GM12874 (cell line): ENCODE data around the gene FAM83D.

Experiments
- TF ChIP-seq, protein P1 (sequence below): IDR thresholded peaks from 2 replicates; pipeline ENCODE4 v1.5.1; 2011; ENCODE audit warnings: low read depth, mild to moderate bottlenecking, control low read depth, low read length, moderate library complexity; ENCODE audit not compliant: insufficient read depth

Gene FAM83D

DNA sequence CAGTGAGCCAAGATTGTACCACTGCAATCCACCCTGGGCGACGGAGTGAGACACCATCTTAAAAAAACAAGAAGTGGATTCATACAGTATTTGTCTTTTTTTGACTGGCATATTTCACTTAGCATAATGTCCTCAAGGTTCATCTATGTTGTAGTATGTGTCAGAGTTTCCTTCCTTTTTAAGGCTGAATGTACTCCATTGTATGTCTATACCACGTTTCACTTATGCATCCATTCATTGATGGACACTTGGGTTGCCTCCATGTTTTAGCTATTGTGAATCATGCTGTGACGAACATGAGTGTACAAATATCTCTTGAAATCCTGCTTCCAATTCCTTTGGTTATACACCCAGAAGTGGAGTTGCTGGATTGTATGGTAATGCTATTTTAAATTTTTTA lies 28.9 kb upstream of the FAM83D start:
- TF ChIP-seq, protein P1, sequence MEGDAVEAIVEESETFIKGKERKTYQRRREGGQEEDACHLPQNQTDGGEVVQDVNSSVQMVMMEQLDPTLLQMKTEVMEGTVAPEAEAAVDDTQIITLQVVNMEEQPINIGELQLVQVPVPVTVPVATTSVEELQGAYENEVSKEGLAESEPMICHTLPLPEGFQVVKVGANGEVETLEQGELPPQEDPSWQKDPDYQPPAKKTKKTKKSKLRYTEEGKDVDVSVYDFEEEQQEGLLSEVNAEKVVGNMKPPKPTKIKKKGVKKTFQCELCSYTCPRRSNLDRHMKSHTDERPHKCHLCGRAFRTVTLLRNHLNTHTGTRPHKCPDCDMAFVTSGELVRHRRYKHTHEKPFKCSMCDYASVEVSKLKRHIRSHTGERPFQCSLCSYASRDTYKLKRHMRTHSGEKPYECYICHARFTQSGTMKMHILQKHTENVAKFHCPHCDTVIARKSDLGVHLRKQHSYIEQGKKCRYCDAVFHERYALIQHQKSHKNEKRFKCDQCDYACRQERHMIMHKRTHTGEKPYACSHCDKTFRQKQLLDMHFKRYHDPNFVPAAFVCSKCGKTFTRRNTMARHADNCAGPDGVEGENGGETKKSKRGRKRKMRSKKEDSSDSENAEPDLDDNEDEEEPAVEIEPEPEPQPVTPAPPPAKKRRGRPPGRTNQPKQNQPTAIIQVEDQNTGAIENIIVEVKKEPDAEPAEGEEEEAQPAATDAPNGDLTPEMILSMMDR, result no peak

DNA sequence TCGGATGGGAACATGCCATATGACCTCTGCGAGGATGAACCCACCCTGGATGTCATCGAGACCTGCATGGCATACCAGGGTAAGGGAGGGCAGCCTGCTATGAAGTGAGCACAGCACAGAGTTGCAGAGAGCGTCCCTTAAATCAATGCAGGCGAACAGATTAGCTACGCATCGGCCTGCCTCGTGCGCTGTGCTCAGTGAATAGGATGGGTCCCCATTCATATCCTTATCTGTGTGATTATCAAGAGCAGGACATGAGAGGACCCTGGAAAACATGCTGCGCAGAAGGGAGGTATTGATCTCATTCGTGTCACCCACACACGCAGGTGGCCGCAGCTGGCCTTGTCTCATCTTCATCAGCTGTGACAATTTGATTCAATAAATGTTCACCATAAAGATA lies 25.6 kb upstream of the FAM83D start:
- TF ChIP-seq, protein P1, result no peak

DNA sequence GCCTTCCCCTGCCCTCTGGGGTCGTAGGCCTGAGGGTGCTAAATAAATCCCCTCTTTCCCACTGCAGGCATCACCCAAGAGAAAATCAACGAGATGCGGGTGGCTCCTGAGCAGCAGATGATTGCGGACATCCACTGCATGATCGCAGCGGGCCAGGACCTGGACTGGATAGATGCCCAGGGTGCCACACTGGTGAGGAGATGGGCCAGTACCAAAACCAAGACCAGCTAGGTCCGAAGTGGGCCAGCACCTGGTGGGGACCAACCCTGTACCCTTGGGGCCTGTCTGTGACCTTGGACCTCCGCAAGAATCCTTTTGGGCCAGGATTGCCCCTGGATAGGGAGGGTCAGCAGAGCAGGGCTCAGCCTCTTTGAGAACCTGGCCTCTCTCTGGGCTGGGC lies 23.6 kb upstream of the FAM83D start:
- TF ChIP-seq, protein P1, result no peak

DNA sequence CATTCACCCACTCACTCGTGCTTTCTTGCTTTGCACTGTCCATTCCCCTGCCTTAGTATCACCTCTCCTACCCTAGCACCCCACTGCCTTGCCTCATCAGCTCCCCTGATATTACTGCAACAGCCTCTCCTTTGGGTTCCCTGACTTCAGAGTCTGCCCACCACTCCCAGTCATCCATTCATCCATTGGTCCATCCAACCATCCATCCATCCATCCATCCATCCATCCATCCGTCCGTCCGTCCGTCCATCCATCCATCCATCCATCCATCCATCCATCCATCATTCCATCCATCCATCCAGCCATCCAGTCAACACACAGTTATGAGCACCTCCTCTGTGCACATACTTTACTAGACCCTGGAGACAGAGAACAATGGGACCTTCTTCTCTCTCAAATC lies 22.9 kb upstream of the FAM83D start:
- TF ChIP-seq, protein P1, result no peak

DNA sequence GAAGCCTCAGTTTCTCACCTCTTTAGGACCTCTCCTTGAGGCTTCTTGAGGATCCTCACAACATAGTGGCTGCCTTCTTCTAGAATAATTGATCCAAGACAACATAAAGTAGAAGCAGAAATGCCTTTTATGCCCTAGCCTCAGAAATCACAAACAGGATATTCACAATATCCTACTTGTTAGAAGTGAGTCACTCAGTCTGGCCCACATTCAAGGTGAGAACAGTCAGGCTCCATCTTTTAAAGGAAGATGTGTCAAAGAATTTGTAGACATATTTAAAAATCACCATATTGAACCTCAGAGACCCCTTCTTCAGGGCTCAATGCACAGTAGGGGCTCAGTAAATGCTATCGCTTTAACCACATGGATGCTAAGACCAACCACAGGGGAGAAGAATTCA lies 20.8 kb upstream of the FAM83D start:
- TF ChIP-seq, protein P1, result no peak

DNA sequence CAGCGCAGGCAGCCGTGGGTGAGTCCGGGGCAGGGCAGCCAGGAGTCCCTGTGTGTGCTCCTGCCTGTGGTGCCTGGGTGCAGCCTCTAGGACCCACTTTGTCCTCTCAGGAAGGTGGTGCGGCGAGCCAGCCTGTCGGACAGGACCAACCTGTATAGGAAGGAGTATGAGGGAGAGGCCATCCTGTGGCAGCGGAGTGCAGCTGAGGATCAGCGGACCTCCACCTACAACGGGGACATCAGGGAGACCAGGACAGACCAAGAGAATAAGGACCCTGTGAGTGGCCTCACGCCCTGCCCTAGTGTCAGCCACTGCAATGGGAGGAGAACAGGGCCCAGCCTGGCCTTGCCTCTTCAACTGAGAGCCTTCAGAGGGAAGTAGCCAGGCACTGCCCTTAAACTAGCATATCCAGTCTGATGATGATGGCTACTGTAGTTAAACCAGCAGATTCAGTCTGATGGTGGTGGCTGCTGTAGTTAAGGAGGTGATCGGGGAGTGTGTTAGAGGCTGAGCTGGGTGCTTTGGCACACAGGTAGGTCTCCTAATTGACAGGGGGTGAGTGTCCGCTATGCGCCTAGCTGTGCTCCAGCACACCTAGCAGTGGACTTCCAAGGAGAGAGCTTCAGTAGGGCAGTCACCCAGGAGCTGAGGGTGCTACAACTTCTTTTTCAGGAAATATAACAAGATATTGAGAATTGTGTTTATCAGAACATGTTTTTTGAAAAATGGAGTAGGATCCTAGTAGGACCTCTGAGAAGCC lies 18.1 kb upstream of the FAM83D start:
- TF ChIP-seq, protein P1, result no peak

DNA sequence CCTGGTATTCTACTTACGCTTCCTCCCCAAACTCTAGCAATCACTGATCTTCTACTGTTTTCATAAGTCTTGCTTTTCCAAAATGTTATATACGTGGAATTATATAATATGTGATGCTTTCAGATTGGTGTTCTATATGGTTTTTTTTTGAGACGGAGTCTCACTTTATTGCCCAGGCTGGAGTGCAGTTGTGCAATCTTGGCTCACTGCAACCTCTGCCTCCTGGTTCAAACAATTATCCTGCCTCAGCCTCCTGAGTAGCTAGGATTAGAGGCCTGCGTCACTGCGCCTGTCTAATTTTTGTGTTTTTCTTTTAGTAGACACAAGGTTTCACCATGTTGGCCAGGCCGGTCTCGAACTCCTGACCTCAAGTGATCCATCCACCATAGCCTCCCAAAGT lies 10.9 kb upstream of the FAM83D start:
- TF ChIP-seq, protein P1, result no peak
